Measurements from ENCODE around the gene ANKRD18A.

The ANKRD18A gene

GRCh38 chr9:38659538-38659937 lies 39.1 kb upstream of the ANKRD18A start:
- Histone ChIP-seq H2BK12ac (ENCODE audit: low read length in 2 of 2) (no peak overlapping the region), H3K36me3 (ENCODE audit: control insufficient read depth in 1 of 2, insufficient read depth in 2 of 2, low read depth in 1 of 2, low read length in 2 of 2) (no peaks in the 10 kb centered on the region), H2AK5ac (ENCODE audit: low read length, severe bottlenecking) (no peak overlapping the region), H3K27me3 (ENCODE audit: control insufficient read depth in 1 of 2, insufficient read depth in 1 of 2, low read length in 2 of 2) (peaks cover 0 to 4% of the 10 kb centered on the region in 2 experiments), H3K4me3 (ENCODE audit: insufficient read depth in 1 of 2, low read depth in 1 of 2, low read length in 2 of 2) (no peak overlapping the region), H2BK15ac (ENCODE audit: low read depth, poor library complexity, severe bottlenecking) (no peak overlapping the region), H3K9me3 (ENCODE audit: control insufficient read depth, low read length) (no peaks in the 10 kb centered on the region), H2BK120ac (ENCODE audit: low read depth, low read length) (no peak overlapping the region), H4K91ac (ENCODE audit: low read length) (no peak overlapping the region), H3K4me2 (ENCODE audit: low read length, poor library complexity, severe bottlenecking) (no peak overlapping the region), H3K27ac (ENCODE audit: low read length, poor library complexity, severe bottlenecking) (no peak overlapping the region), H3K4me1 (ENCODE audit: control insufficient read depth, insufficient read depth, low read depth, low read length) (no peaks in the 10 kb centered on the region), H3K79me1 (replicated peaks; ENCODE audit: low read length, poor library complexity, severe bottlenecking) (no peaks in the 10 kb centered on the region), H3K14ac (ENCODE audit: low read length in 2 of 2) (no peak overlapping the region), H2AFZ (ENCODE audit: low read depth, low read length) (no peak overlapping the region), H3K23ac (ENCODE audit: low read length in 2 of 2) (no peak overlapping the region), H2BK5ac (ENCODE audit: low read depth, low read length, poor library complexity, severe bottlenecking) (no peak overlapping the region), H3K9ac (ENCODE audit: low read length) (no peak overlapping the region), H3K4ac (ENCODE audit: low read depth in 1 of 2, low read length in 2 of 2) (no peak overlapping the region), H4K8ac (ENCODE audit: low read length) (no peak overlapping the region), H3K18ac (ENCODE audit: low read depth in 1 of 2, low read length in 2 of 2) (no peak overlapping the region)
- DNase-seq, result no peak
- WGBS, result 100% methylated on average over 3 of the region's 7 CpGs

GRCh38 chr9:38656896-38657295 lies 36.5 kb upstream of the ANKRD18A start:
- H4K8ac ChIP-seq (ENCODE audit: low read length), result no peak overlapping the region
- H2AK5ac ChIP-seq (ENCODE audit: low read length, severe bottlenecking), result no peak overlapping the region
- H3K4me2 ChIP-seq (ENCODE audit: low read length, poor library complexity, severe bottlenecking), result no peak overlapping the region
- H2AFZ ChIP-seq (ENCODE audit: low read depth, low read length), result no peak overlapping the region
- H2BK12ac ChIP-seq (ENCODE audit: low read length in 2 of 2), result no peak overlapping the region
- H3K27ac ChIP-seq (ENCODE audit: low read length, poor library complexity, severe bottlenecking), result no peak overlapping the region
- no peak overlapping the region for H2BK15ac ChIP-seq (ENCODE audit: low read depth, poor library complexity, severe bottlenecking)
- H3K4me3 ChIP-seq (ENCODE audit: insufficient read depth in 1 of 2, low read depth in 1 of 2, low read length in 2 of 2), result no peak overlapping the region
- no peak for DNase-seq
- no peak overlapping the region for H4K91ac ChIP-seq (ENCODE audit: low read length)
- H3K14ac ChIP-seq (ENCODE audit: low read length in 2 of 2), result no peak overlapping the region
- peaks cover 0 to 15% of the 10 kb centered on the region in 2 experiments for H3K27me3 ChIP-seq (ENCODE audit: control insufficient read depth in 1 of 2, insufficient read depth in 1 of 2, low read length in 2 of 2)
- no peak overlapping the region for H2BK5ac ChIP-seq (ENCODE audit: low read depth, low read length, poor library complexity, severe bottlenecking)
- no peak overlapping the region for H3K23ac ChIP-seq (ENCODE audit: low read length in 2 of 2)
- 54% methylated on average over 5 of the region's 5 CpGs for WGBS
- no peak overlapping the region for H3K4ac ChIP-seq (ENCODE audit: low read depth in 1 of 2, low read length in 2 of 2)
- H3K9me3 ChIP-seq (ENCODE audit: control insufficient read depth, low read length), result no peaks in the 10 kb centered on the region
- no peaks in the 10 kb centered on the region for H3K36me3 ChIP-seq (ENCODE audit: control insufficient read depth in 1 of 2, insufficient read depth in 2 of 2, low read depth in 1 of 2, low read length in 2 of 2)
- no peaks in the 10 kb centered on the region for H3K79me1 ChIP-seq (replicated peaks; ENCODE audit: low read length, poor library complexity, severe bottlenecking)
- H3K4me1 ChIP-seq (ENCODE audit: control insufficient read depth, insufficient read depth, low read depth, low read length), result no peaks in the 10 kb centered on the region
- no peak overlapping the region for H3K18ac ChIP-seq (ENCODE audit: low read depth in 1 of 2, low read length in 2 of 2)
- no peak overlapping the region for H3K9ac ChIP-seq (ENCODE audit: low read length)
- H2BK120ac ChIP-seq (ENCODE audit: low read depth, low read length), result no peak overlapping the region

- H3K23ac ChIP-seq (ENCODE audit: low read length in 2 of 2), result no peak overlapping the region
- no peak overlapping the region for H2BK12ac ChIP-seq (ENCODE audit: low read length in 2 of 2)
- H3K4me1 ChIP-seq (ENCODE audit: control insufficient read depth, insufficient read depth, low read depth, low read length), result no peaks in the 10 kb centered on the region
- H3K18ac ChIP-seq (ENCODE audit: low read depth in 1 of 2, low read length in 2 of 2), result no peak overlapping the region
- no peak overlapping the region for H3K4me3 ChIP-seq (ENCODE audit: insufficient read depth in 1 of 2, low read depth in 1 of 2, low read length in 2 of 2)
- no peak overlapping the region for H2BK15ac ChIP-seq (ENCODE audit: low read depth, poor library complexity, severe bottlenecking)
- H3K36me3 ChIP-seq (ENCODE audit: control insufficient read depth in 1 of 2, insufficient read depth in 2 of 2, low read depth in 1 of 2, low read length in 2 of 2), result no peaks in the 10 kb centered on the region
- no peak overlapping the region for H3K4ac ChIP-seq (ENCODE audit: low read depth in 1 of 2, low read length in 2 of 2)
- H3K27ac ChIP-seq (ENCODE audit: low read length, poor library complexity, severe bottlenecking), result no peak overlapping the region
- no peak overlapping the region for H3K9ac ChIP-seq (ENCODE audit: low read length)
- no peak overlapping the region for H2BK5ac ChIP-seq (ENCODE audit: low read depth, low read length, poor library complexity, severe bottlenecking)
- 86% methylated on average over 7 of the region's 7 CpGs for WGBS
- no peak overlapping the region for H3K14ac ChIP-seq (ENCODE audit: low read length in 2 of 2)
- H2AK5ac ChIP-seq (ENCODE audit: low read length, severe bottlenecking), result no peak overlapping the region
- no peak overlapping the region for H4K8ac ChIP-seq (ENCODE audit: low read length)
- H2BK120ac ChIP-seq (ENCODE audit: low read depth, low read length), result no peak overlapping the region
- no peak overlapping the region for H3K4me2 ChIP-seq (ENCODE audit: low read length, poor library complexity, severe bottlenecking)
- peaks cover 0 to 16% of the 10 kb centered on the region in 2 experiments for H3K27me3 ChIP-seq (ENCODE audit: control insufficient read depth in 1 of 2, insufficient read depth in 1 of 2, low read length in 2 of 2)
- no peak overlapping the region for H2AFZ ChIP-seq (ENCODE audit: low read depth, low read length)
- no peak for DNase-seq
- H4K91ac ChIP-seq (ENCODE audit: low read length), result no peak overlapping the region
- no peaks in the 10 kb centered on the region for H3K9me3 ChIP-seq (ENCODE audit: control insufficient read depth, low read length)
- H3K79me1 ChIP-seq (replicated peaks; ENCODE audit: low read length, poor library complexity, severe bottlenecking), result no peaks in the 10 kb centered on the region
These were observed 32.1 kb upstream of the ANKRD18A start for GRCh38 chr9:38652486-38652885.

GRCh38 chr9:38652044-38652443 lies 31.6 kb upstream of the ANKRD18A start:
- Histone ChIP-seq H3K4me1 (ENCODE audit: control insufficient read depth, insufficient read depth, low read depth, low read length) (no peaks in the 10 kb centered on the region), H3K9ac (ENCODE audit: low read length) (no peak overlapping the region), H4K8ac (ENCODE audit: low read length) (no peak overlapping the region), H3K4me3 (ENCODE audit: insufficient read depth in 1 of 2, low read depth in 1 of 2, low read length in 2 of 2) (no peak overlapping the region), H2AK5ac (ENCODE audit: low read length, severe bottlenecking) (no peak overlapping the region), H3K9me3 (ENCODE audit: control insufficient read depth, low read length) (no peaks in the 10 kb centered on the region), H3K36me3 (ENCODE audit: control insufficient read depth in 1 of 2, insufficient read depth in 2 of 2, low read depth in 1 of 2, low read length in 2 of 2) (no peaks in the 10 kb centered on the region), H3K4ac (ENCODE audit: low read depth in 1 of 2, low read length in 2 of 2) (no peak overlapping the region), H3K18ac (ENCODE audit: low read depth in 1 of 2, low read length in 2 of 2) (no peak overlapping the region), H2BK120ac (ENCODE audit: low read depth, low read length) (no peak overlapping the region), H3K79me1 (replicated peaks; ENCODE audit: low read length, poor library complexity, severe bottlenecking) (no peaks in the 10 kb centered on the region), H2BK5ac (ENCODE audit: low read depth, low read length, poor library complexity, severe bottlenecking) (no peak overlapping the region), H2AFZ (ENCODE audit: low read depth, low read length) (no peak overlapping the region), H3K27ac (ENCODE audit: low read length, poor library complexity, severe bottlenecking) (no peak overlapping the region), H2BK15ac (ENCODE audit: low read depth, poor library complexity, severe bottlenecking) (no peak overlapping the region), H4K91ac (ENCODE audit: low read length) (no peak overlapping the region), H3K27me3 (ENCODE audit: control insufficient read depth in 1 of 2, insufficient read depth in 1 of 2, low read length in 2 of 2) (peaks cover 0 to 14% of the 10 kb centered on the region in 2 experiments), H2BK12ac (ENCODE audit: low read length in 2 of 2) (no peak overlapping the region), H3K23ac (ENCODE audit: low read length in 2 of 2) (no peak overlapping the region), H3K14ac (ENCODE audit: low read length in 2 of 2) (no peak overlapping the region), H3K4me2 (ENCODE audit: low read length, poor library complexity, severe bottlenecking) (no peak overlapping the region)
- DNase-seq, result no peak
- WGBS, result 67% methylated on average over 1 of the region's 2 CpGs
